ENCODE data around the gene NIPSNAP3A. TPM values are rescaled to one million over a fixed set of nuclear protein-coding genes. Genes with fewer than 3 reads are reported as not detected.
A peak's percentile ranks its signal among the peaks of the same experiment; 100 is the strongest.

NIPSNAP3A gene
- polyA plus RNA-seq, 4 donors = 26.5 to 41.7 (median 35.3) TPM

DNA sequence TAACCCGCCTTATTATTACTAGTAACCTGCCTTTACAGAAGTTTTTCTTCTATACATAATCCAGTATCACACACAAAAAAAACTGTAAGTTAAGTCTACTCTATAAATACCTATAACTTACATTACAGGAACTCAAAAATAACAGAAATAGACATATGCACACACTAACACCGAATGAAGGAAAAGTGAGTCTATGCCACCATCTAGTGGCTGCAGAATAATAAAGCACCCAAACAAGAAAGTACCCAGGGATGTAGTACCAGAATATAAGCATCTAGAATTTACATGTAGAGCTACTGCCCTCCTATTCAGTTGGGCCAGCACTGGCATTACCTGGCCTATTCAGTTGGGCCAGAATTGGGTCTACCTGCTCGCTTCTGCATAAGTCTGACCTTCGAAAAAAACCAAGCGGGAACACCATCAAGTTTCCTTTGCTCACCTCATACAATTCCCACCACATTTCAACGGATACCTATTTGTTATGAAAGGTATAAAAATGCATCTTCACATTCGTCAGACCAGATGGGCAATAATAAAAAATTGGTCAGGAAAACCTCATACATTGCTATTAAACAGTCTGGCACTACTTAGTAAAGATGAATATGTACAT is 4.0 kb upstream of the NIPSNAP3A start:
- FAIRE-seq (peak; percentile 15), DNase-seq (peak; percentile 71 to 73)
- Histone ChIP-seq H3K36me3 (ENCODE audit: control insufficient read depth in 3 of 3, insufficient read depth in 2 of 3, low read depth in 1 of 3, low read length in 3 of 3) (no peaks in the 10 kb centered on the region), H3K27me3 (ENCODE audit: control insufficient read depth in 3 of 3, insufficient read depth in 3 of 3, low read length in 3 of 3) (no peaks in the 10 kb centered on the region), H3K27ac (ENCODE audit: low read depth in 1 of 3, low read length in 2 of 3) (no peak overlapping the region), H3K9me3 (ENCODE audit: control insufficient read depth in 2 of 2, insufficient read depth in 1 of 2, low read depth in 1 of 2, low read length in 1 of 2) (no peaks in the 10 kb centered on the region), H3K4me1 (ENCODE audit: control insufficient read depth in 3 of 3, insufficient read depth in 2 of 3, low read depth in 1 of 3, low read length in 2 of 3) (no peaks in the 10 kb centered on the region), H3K4me3 (ENCODE audit: low read depth in 1 of 3, low read length in 3 of 3) (no peak overlapping the region)
- WGBS, 3 donors = 31 to 42% (median 32%) methylated on average over 7 of the region's 7 CpGs

DNA sequence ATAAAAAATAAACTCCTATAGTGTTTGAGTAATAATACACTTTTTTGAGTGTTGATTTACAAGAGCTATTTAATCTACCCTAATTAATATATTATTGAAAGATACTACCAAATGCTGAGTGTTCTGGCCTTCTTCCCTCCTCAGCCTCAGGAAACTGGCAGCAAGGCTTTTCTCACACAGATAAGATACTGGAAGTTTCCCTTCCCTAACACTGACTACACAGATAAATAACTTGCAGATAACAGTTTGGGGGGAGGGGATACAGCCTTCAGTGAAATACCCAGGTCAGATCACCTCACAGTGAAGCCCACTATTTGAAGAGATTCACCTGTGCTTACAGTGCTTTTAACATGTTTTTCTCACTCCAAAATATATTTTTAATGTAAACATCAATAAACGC is 1.6 kb upstream of the NIPSNAP3A start:
- no peak for DNase-seq
- H3K27me3 ChIP-seq (ENCODE audit: control insufficient read depth in 3 of 3, insufficient read depth in 3 of 3, low read length in 3 of 3) = no peaks in the 10 kb centered on the region
- no peak overlapping the region for H3K4me3 ChIP-seq (ENCODE audit: low read depth in 1 of 3, low read length in 3 of 3)
- FAIRE-seq = no peak
- no peak overlapping the region for H3K27ac ChIP-seq (ENCODE audit: low read depth in 1 of 3, low read length in 2 of 3)
- H3K36me3 ChIP-seq (ENCODE audit: control insufficient read depth in 3 of 3, insufficient read depth in 2 of 3, low read depth in 1 of 3, low read length in 3 of 3) = no peaks in the 10 kb centered on the region
- peaks cover 0 to 3% (median 0%) of the 10 kb centered on the region in 3 donors for H3K4me1 ChIP-seq (ENCODE audit: control insufficient read depth in 3 of 3, insufficient read depth in 2 of 3, low read depth in 1 of 3, low read length in 2 of 3)
- WGBS, 3 donors = 74 to 89% (median 77%) methylated on average over 1 of the region's 1 CpG
- H3K9me3 ChIP-seq (ENCODE audit: control insufficient read depth in 2 of 2, insufficient read depth in 1 of 2, low read depth in 1 of 2, low read length in 1 of 2) = no peaks in the 10 kb centered on the region

GRCh38 chr9:104746285-104746684 is 1.2 kb upstream of the NIPSNAP3A start:
- Histone ChIP-seq H3K4me1 (ENCODE audit: control insufficient read depth in 3 of 3, insufficient read depth in 2 of 3, low read depth in 1 of 3, low read length in 2 of 3) (peaks cover 0 to 3% (median 0%) of the 10 kb centered on the region in 3 donors), H3K36me3 (ENCODE audit: control insufficient read depth in 3 of 3, insufficient read depth in 2 of 3, low read depth in 1 of 3, low read length in 3 of 3) (no peaks in the 10 kb centered on the region), H3K4me3 (ENCODE audit: low read depth in 1 of 3, low read length in 3 of 3) (no peak overlapping the region), H3K27ac (ENCODE audit: low read depth in 1 of 3, low read length in 2 of 3) (no peak overlapping the region), H3K27me3 (ENCODE audit: control insufficient read depth in 3 of 3, insufficient read depth in 3 of 3, low read length in 3 of 3) (no peaks in the 10 kb centered on the region), H3K9me3 (ENCODE audit: control insufficient read depth in 2 of 2, insufficient read depth in 1 of 2, low read depth in 1 of 2, low read length in 1 of 2) (no peaks in the 10 kb centered on the region)
- FAIRE-seq (no peak), DNase-seq (no peak)
- 74 to 85% (median 81%) methylated on average over 2 of the region's 2 CpGs for whole genome bisulfite sequencing, 3 donors

DNA sequence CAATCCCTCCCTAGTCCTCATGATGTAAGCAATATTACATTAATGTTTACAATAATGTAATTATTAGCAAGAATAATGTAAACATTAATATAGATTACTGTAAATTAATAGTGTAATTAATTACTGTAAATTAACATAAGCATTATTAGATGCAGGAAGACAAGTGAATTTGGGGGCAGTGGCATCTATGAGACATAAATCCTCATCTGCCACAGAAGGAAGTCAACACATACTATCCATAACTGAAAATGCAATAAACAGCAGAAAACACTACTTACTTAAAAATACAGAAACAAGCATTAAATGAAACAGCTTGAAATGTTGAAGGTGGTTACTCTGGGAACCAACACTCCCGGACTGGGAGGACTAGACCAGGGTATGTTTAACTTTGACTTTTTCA is 685 bp upstream of the NIPSNAP3A start:
- Histone ChIP-seq H3K4me3 (ENCODE audit: low read depth in 1 of 3, low read length in 3 of 3) (peak overlapping the region; percentile 67 to 96 (median 80)), H3K9me3 (ENCODE audit: control insufficient read depth in 2 of 2, insufficient read depth in 1 of 2, low read depth in 1 of 2, low read length in 1 of 2) (no peaks in the 10 kb centered on the region), H3K27ac (ENCODE audit: low read depth in 1 of 3, low read length in 2 of 3) (peak overlapping the region in 2 of 3 donors; percentile 94 to 96), H3K27me3 (ENCODE audit: control insufficient read depth in 3 of 3, insufficient read depth in 3 of 3, low read length in 3 of 3) (no peaks in the 10 kb centered on the region), H3K36me3 (ENCODE audit: control insufficient read depth in 3 of 3, insufficient read depth in 2 of 3, low read depth in 1 of 3, low read length in 3 of 3) (no peaks in the 10 kb centered on the region), H3K4me1 (ENCODE audit: control insufficient read depth in 3 of 3, insufficient read depth in 2 of 3, low read depth in 1 of 3, low read length in 2 of 3) (peaks cover 0 to 3% (median 0%) of the 10 kb centered on the region in 3 donors)
- DNase-seq (peak in 1 of 2 donors; percentile 5), FAIRE-seq (no peak)
- 3 to 11% (median 4%) methylated on average over 1 of the region's 1 CpG for WGBS, 3 donors

DNA sequence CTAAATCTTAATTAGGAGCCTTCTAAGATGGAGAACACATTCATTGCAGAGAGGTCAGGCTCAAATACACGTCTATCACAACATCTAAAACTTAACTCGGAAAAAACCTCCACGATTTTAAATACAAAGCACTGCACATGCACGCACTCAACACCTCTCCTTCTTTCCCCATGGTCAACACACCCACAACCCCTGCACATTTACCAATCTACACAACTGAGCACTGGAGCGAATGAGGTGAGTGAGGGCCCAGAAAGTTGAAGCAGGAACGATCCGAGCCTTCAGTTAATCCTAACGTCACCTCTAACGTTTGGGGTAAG is 278 bp upstream of the NIPSNAP3A start:
- FAIRE-seq = no peak
- 0 to 1% (median 0%) methylated on average over 9 of the region's 9 CpGs for WGBS, 3 donors

GRCh38 chr9:104748359-104749031 is 1.0 kb downstream of the NIPSNAP3A start:
- H3K9me3 ChIP-seq (ENCODE audit: control insufficient read depth in 2 of 2, insufficient read depth in 1 of 2, low read depth in 1 of 2, low read length in 1 of 2) = no peaks in the 10 kb centered on the region
- 7 to 8% (median 7%) methylated on average over 19 of the region's 19 CpGs for WGBS, 3 donors
- no peaks in the 10 kb centered on the region for H3K36me3 ChIP-seq (ENCODE audit: control insufficient read depth in 3 of 3, insufficient read depth in 2 of 3, low read depth in 1 of 3, low read length in 3 of 3)
- peak overlapping the region; percentile 94 to 99 (median 96) for H3K27ac ChIP-seq (ENCODE audit: low read depth in 1 of 3, low read length in 2 of 3)
- H3K27me3 ChIP-seq (ENCODE audit: control insufficient read depth in 3 of 3, insufficient read depth in 3 of 3, low read length in 3 of 3) = no peaks in the 10 kb centered on the region
- FAIRE-seq (no peak), DNase-seq (peak in 1 of 2 donors; percentile 29)
- H3K4me1 ChIP-seq (ENCODE audit: control insufficient read depth in 3 of 3, insufficient read depth in 2 of 3, low read depth in 1 of 3, low read length in 2 of 3) = peaks cover 0 to 3% (median 0%) of the 10 kb centered on the region in 3 donors
- H3K4me3 ChIP-seq (ENCODE audit: low read depth in 1 of 3, low read length in 3 of 3) = peak overlapping the region; percentile 67 to 96 (median 80)

More for the DNA sequence above, 278 bp upstream of the NIPSNAP3A start:
- H3K4me1 ChIP-seq (ENCODE audit: control insufficient read depth in 3 of 3, insufficient read depth in 2 of 3, low read depth in 1 of 3, low read length in 2 of 3) = peaks cover 0 to 3% (median 0%) of the 10 kb centered on the region in 3 donors
- H3K36me3 ChIP-seq (ENCODE audit: control insufficient read depth in 3 of 3, insufficient read depth in 2 of 3, low read depth in 1 of 3, low read length in 3 of 3) = no peaks in the 10 kb centered on the region
- no peaks in the 10 kb centered on the region for H3K27me3 ChIP-seq (ENCODE audit: control insufficient read depth in 3 of 3, insufficient read depth in 3 of 3, low read length in 3 of 3)
- H3K27ac ChIP-seq (ENCODE audit: low read depth in 1 of 3, low read length in 2 of 3) = peak overlapping the region; percentile 94 to 99 (median 96)
- peak overlapping the region; percentile 67 to 96 (median 80) for H3K4me3 ChIP-seq (ENCODE audit: low read depth in 1 of 3, low read length in 3 of 3)
- no peak for DNase-seq
- H3K9me3 ChIP-seq (ENCODE audit: control insufficient read depth in 2 of 2, insufficient read depth in 1 of 2, low read depth in 1 of 2, low read length in 1 of 2) = no peaks in the 10 kb centered on the region

DNA sequence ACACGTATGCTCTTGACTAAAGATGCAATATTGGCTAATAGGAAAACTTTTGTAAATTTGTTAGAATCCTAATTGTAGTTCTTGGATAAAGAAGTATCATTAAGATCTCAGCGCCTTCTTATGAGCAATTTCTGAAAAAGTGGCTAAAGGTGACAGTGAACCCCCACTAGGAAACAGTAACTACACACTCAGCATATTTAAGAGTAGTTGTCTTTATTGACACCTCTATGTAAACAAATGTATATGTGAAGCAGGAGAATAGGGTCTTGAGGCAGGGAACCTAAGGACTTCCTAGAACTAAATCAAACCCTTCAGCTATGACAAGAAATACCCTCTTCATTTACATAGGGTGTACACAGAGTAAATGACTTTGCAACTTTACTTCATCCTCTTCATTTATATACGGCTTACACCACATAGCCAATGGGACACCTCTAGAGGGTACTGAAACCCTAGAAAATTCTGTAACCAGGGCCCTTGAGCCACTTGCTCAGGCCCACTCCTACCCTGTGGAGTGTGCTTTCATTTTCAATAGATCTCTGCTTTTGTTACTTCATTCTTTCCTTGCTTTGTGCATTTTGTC is 2.8 kb downstream of the NIPSNAP3A start:
- FAIRE-seq (no peak), DNase-seq (no peak)
- WGBS, 3 donors = 91 to 96% (median 93%) methylated on average over 3 of the region's 3 CpGs

GRCh38 chr9:104758974-104759373 is 11.5 kb downstream of the NIPSNAP3A start:
- peaks cover 0 to 3% of the 10 kb centered on the region in 2 donors for H3K9me3 ChIP-seq (ENCODE audit: control insufficient read depth in 2 of 2, insufficient read depth in 1 of 2, low read depth in 1 of 2, low read length in 1 of 2)
- 62 to 86% (median 81%) methylated on average over 3 of the region's 3 CpGs for WGBS, 3 donors
- H3K27me3 ChIP-seq (ENCODE audit: control insufficient read depth in 3 of 3, insufficient read depth in 3 of 3, low read length in 3 of 3) = no peaks in the 10 kb centered on the region
- no peaks in the 10 kb centered on the region for H3K4me1 ChIP-seq (ENCODE audit: control insufficient read depth in 3 of 3, insufficient read depth in 2 of 3, low read depth in 1 of 3, low read length in 2 of 3)
- peaks cover 0 to 13% (median 0%) of the 10 kb centered on the region in 3 donors for H3K36me3 ChIP-seq (ENCODE audit: control insufficient read depth in 3 of 3, insufficient read depth in 2 of 3, low read depth in 1 of 3, low read length in 3 of 3)
- no peak overlapping the region for H3K27ac ChIP-seq (ENCODE audit: low read depth in 1 of 3, low read length in 2 of 3)
- no peak overlapping the region for H3K4me3 ChIP-seq (ENCODE audit: low read depth in 1 of 3, low read length in 3 of 3)
- no peak for FAIRE-seq
- no peak for DNase-seq

More for the DNA sequence above, 2.8 kb downstream of the NIPSNAP3A start:
- H3K27ac ChIP-seq (ENCODE audit: low read depth in 1 of 3, low read length in 2 of 3) = no peak overlapping the region
- H3K27me3 ChIP-seq (ENCODE audit: control insufficient read depth in 3 of 3, insufficient read depth in 3 of 3, low read length in 3 of 3) = no peaks in the 10 kb centered on the region
- H3K4me3 ChIP-seq (ENCODE audit: low read depth in 1 of 3, low read length in 3 of 3) = no peak overlapping the region
- no peaks in the 10 kb centered on the region for H3K9me3 ChIP-seq (ENCODE audit: control insufficient read depth in 2 of 2, insufficient read depth in 1 of 2, low read depth in 1 of 2, low read length in 1 of 2)
- H3K36me3 ChIP-seq (ENCODE audit: control insufficient read depth in 3 of 3, insufficient read depth in 2 of 3, low read depth in 1 of 3, low read length in 3 of 3) = peaks cover 0 to 4% (median 0%) of the 10 kb centered on the region in 3 donors
- peaks cover 0 to 3% (median 0%) of the 10 kb centered on the region in 3 donors for H3K4me1 ChIP-seq (ENCODE audit: control insufficient read depth in 3 of 3, insufficient read depth in 2 of 3, low read depth in 1 of 3, low read length in 2 of 3)
